ENCODE measurements around the gene CAPRIN2.

Gene CAPRIN2

DNA sequence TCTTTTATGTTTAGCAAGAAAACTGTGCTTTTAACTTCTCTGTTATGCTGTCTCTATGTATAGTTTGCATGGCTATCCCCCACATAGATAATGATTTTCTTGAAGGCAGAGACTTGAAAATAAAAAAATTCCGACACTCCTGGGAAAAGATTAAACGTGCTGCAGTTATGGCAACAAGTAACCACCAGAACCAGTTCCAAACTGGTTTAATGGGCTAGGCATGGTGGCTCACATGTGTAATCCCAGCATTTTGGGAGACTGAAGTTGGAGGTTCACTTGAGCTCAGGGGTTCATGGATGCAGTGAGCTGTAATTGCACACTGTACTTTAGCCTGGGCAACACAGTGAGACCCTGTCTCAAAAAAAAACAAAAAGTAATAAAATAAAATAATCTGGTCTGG is 15.1 kb upstream of the CAPRIN2 start:
- TF ChIP-seq, protein P1, sequence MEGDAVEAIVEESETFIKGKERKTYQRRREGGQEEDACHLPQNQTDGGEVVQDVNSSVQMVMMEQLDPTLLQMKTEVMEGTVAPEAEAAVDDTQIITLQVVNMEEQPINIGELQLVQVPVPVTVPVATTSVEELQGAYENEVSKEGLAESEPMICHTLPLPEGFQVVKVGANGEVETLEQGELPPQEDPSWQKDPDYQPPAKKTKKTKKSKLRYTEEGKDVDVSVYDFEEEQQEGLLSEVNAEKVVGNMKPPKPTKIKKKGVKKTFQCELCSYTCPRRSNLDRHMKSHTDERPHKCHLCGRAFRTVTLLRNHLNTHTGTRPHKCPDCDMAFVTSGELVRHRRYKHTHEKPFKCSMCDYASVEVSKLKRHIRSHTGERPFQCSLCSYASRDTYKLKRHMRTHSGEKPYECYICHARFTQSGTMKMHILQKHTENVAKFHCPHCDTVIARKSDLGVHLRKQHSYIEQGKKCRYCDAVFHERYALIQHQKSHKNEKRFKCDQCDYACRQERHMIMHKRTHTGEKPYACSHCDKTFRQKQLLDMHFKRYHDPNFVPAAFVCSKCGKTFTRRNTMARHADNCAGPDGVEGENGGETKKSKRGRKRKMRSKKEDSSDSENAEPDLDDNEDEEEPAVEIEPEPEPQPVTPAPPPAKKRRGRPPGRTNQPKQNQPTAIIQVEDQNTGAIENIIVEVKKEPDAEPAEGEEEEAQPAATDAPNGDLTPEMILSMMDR (IDR thresholded peaks at IDR 0.05; ENCODE audit: extremely low read depth, insufficient read depth, missing control alignments), result no peak
- DNase-seq (ENCODE audit: low spot score), result no peak
- in situ Hi-C loops (cut with MboI; ENCODE audit: low pct_unique_long_range_greater_than_20kb, low sequenced_read_pairs, unreplicated experiment), result no loop called here

DNA sequence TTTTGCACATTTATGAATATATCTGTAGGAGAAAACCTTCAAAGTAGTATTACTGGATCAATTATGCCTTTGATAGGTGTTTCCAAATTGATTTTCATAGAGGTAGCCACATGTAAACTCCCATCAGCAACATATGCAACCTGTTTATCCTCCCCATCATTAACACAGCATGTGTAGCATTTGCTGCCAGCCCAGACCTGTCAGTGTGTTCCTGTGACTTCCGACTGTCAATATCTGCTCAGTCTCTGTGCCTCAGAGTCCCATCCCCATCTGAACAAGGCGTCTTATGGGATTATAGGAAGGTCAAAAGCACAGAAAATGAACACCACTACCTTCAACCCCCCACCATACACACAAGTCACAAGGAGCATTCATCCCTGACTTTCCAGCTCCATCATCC is 9.5 kb upstream of the CAPRIN2 start:
- TF ChIP-seq, protein P1 (IDR thresholded peaks at IDR 0.05; ENCODE audit: extremely low read depth, insufficient read depth, missing control alignments), result no peak
- in situ Hi-C loops (cut with MboI; ENCODE audit: low pct_unique_long_range_greater_than_20kb, low sequenced_read_pairs, unreplicated experiment), result no loop called here
- DNase-seq (ENCODE audit: low spot score), result no peak

DNA sequence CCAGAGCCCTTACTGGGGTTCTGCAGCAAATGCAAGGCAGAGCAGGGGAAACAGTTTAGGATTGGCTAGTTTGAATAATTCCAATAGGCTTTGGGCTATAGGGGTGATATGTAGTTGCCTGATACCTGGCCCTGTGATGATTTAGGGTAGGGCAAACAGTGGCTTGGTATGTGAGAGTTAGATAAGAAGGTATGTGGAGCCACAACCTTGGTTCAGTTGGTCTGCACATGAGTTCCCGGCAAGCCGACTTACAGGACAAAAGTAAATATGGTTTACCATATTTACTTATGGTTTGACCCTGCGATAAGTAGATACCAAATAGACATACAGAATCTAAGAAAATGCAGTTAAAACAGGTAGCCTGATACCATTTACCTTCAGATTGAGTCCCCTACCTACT is 8.3 kb upstream of the CAPRIN2 start:
- TF ChIP-seq, protein P1 (IDR thresholded peaks at IDR 0.05; ENCODE audit: extremely low read depth, insufficient read depth, missing control alignments), result no peak
- in situ Hi-C loops (cut with MboI; ENCODE audit: low pct_unique_long_range_greater_than_20kb, low sequenced_read_pairs, unreplicated experiment), result no loop called here
- no peak for DNase-seq (ENCODE audit: low spot score)

DNA sequence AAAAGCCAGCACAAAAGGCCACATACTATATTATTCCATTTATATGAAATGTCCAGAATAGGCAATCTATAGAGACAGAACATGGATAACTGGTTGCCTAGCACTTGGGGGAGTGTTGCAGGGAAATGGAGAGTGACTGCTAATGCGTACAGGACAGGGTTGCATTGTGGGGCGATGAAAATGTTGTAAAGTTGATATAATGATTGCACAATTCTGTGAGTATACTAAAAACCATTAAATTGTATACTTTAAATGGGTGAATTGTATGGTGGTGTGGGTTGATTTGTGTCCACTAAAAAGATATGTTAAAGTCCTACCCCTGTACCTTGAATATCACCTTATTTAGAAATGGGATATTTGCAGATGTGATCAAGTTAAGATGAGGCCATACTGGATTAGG is 7.0 kb upstream of the CAPRIN2 start:
- no peak for DNase-seq (ENCODE audit: low spot score)
- TF ChIP-seq, protein P1 (IDR thresholded peaks at IDR 0.05; ENCODE audit: extremely low read depth, insufficient read depth, missing control alignments), result no peak
- in situ Hi-C loops (cut with MboI; ENCODE audit: low pct_unique_long_range_greater_than_20kb, low sequenced_read_pairs, unreplicated experiment), result no loop called here

DNA sequence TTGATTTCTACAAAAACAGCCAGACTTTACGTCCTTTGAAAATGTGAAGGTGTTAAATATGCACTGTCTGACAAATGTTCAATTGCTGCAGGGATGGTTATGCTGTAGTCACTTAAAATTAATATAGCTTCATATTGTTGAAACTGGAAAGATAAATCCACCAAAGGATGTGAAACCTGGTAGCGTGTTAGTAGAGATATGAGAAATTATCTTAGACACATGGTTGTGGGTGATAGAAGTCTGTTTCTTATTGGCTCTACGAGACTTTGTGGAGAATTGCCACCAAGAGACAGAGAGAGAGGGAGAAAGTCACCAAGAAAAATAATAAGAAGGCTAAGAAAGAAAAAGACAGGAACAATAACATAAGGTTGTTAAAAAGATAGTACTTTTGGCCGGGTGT is 2.6 kb upstream of the CAPRIN2 start:
- no peak for DNase-seq (ENCODE audit: low spot score)
- in situ Hi-C loops (cut with MboI; ENCODE audit: low pct_unique_long_range_greater_than_20kb, low sequenced_read_pairs, unreplicated experiment), result no loop called here
- TF ChIP-seq, protein P1 (IDR thresholded peaks at IDR 0.05; ENCODE audit: extremely low read depth, insufficient read depth, missing control alignments), result no peak

DNA sequence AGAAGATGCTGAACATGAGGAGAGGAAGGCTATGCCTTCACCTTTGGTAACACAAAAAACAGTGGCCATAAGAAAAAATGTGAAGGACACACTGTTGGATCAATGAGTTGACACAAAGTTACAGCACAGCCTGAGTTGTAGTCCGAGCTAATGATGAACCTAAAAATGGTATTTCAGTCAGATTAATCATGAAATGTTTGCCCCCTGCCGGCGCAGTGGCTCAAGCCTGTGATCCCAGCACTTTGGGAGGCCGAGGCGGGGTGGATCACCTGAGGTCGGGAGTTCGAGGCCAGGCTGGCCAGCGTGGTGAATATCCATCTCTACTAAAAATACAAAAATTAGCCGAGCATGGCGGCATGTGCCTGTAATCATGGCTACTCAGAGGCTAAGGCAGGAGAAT is 1.3 kb upstream of the CAPRIN2 start:
- DNase-seq (ENCODE audit: low spot score), result no peak
- in situ Hi-C loops (cut with MboI; ENCODE audit: low pct_unique_long_range_greater_than_20kb, low sequenced_read_pairs, unreplicated experiment), result no loop called here
- TF ChIP-seq, protein P1 (IDR thresholded peaks at IDR 0.05; ENCODE audit: extremely low read depth, insufficient read depth, missing control alignments), result no peak

DNA sequence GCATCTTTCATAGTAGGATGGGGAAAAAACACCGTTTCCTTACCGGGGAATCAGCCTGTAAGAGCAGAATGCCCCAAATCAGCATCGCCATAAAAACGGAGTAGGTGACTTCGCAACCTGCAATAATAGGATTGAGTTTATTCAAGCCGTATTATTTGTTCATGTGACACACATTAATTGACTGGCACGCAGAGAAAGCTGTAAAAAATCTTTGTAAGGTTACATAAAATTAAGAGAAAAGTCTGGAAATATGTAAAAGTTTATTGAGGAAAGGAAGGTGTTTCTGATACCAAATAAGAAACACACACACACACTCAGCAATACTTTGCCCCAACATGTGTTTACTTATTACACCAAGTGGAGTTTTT is 628 bp upstream of the CAPRIN2 start:
- TF ChIP-seq, protein P1 (IDR thresholded peaks at IDR 0.05; ENCODE audit: extremely low read depth, insufficient read depth, missing control alignments), result no peak
- DNase-seq (ENCODE audit: low spot score), result no peak
- in situ Hi-C loops (cut with MboI; ENCODE audit: low pct_unique_long_range_greater_than_20kb, low sequenced_read_pairs, unreplicated experiment), result no loop called here
